Adrenal gland (tissue), 12 donors: ENCODE results near the gene ZNF620. TPM values are rescaled to one million over a fixed set of nuclear protein-coding genes. Genes with fewer than 3 reads are reported as not detected.

Source experiments
- DNase-seq, 7 donors: peaks; one replicate each; pipeline ENCODE4 v3.0.0-alpha.2; 2019 to 2020
- H3K27ac ChIP-seq, 5 donors: fragments of 200-600 bp; sonication (generic) in 4 of 5; 1 replicate in 3 of 5; 2 replicates in 2 of 5; pipeline versions ENCODE4 v1.5.1 to v1.8.0; 2016 to 2020; ENCODE audit warnings: mild to moderate bottlenecking in 1 of 5
- H3K27me3 ChIP-seq: fragments of 200-600 bp; 2 replicates; pipeline ENCODE4 v1.8.0; 2021
- H3K36me3 ChIP-seq, 2 donors: fragments of 200-600 bp; replicated peaks in 1 of 2; 1 replicate in 1 of 2; 2 replicates in 1 of 2; pipeline versions ENCODE4 v1.5.1 to v1.8.0; 2018 to 2022
- H3K4me1 ChIP-seq, 2 donors: fragments of 200-600 bp; replicated peaks in 1 of 2; 1 replicate in 1 of 2; 2 replicates in 1 of 2; pipeline versions ENCODE4 v1.5.1 to v1.8.0; 2018 to 2021
- H3K4me3 ChIP-seq, 4 donors: fragments of 200-600 bp; sonication (generic) in 3 of 4; one replicate each; pipeline ENCODE4 v1.5.1; 2016 to 2018
- H3K9me3 ChIP-seq, 3 donors: fragments of 200-600 bp; sonication (generic) in 1 of 3; replicated peaks in 1 of 3; 1 replicate in 2 of 3; 2 replicates in 1 of 3; pipeline versions ENCODE4 v1.5.1 to v1.8.0; 2016 to 2021
- CTCF ChIP-seq, 6 experiments: fragments of 450-650 bp in 4 of 6; fragments of 200-600 bp in 2 of 6; sonication (generic) in 1 of 6; IDR thresholded peaks; 1 replicate in 5 of 6; 2 replicates in 1 of 6; pipeline versions ENCODE4 v1.5.1 to v1.8.0; 2016 to 2021; ENCODE audit warnings: antibody characterized with exemption in 6 of 6, mild to moderate bottlenecking in 2 of 6, moderate library complexity in 1 of 6
- POLR2A ChIP-seq, 2 donors: fragments of 450-650 bp; IDR thresholded peaks; one replicate each; pipeline ENCODE4 v1.6.1; 2017; ENCODE audit warnings: antibody characterized with exemption in 2 of 2, mild to moderate bottlenecking in 2 of 2, moderate library complexity in 1 of 2
- WGBS, 4 donors: extraction: QIAGEN DNeasy Blood & Tissue Kit in 2 of 4; methylation state at CpG; one replicate each; pipeline versions ENCODE4 v1.1.5 to v1.1.7; 2013 to 2017; 5-methylcytosine and 5-hydroxymethylcytosine counted together
- intact Hi-C, 2 donors: fragments of 100-400 bp; cut with DNase I; formaldehyde crosslinking; loops; one replicate each; pipeline versions ENCODE4 v1.14.1 to v1.15.0; 2022 to 2023
- polyA plus RNA-seq, 3 donors: library from polyadenylated mRNA; stranded (reverse); fragments of 200-250 nt in 2 of 3; fragments of 350-450 nt in 1 of 3; fragmentation: Illumina TruSeq in 1 of 3; extraction: RNeasy Lipid Tissue Mini Kit (QIAGEN cat#74804) in 1 of 3; gene quantifications; one replicate each; pipeline ENCODE4 v1.2.3, GENCODE V29; 2013 to 2014
- small RNA-seq, 2 donors: library from RNA; depleted of rRNA; stranded (forward); fragments of <200 nt; gene quantifications; one replicate each; pipeline ENCODE3, GENCODE V24; 2016
- total RNA-seq, 9 donors: library from RNA; depleted of rRNA in 4 of 9; stranded (reverse); fragments of >200 nt in 4 of 9; fragments of 120-200 nt in 1 of 9; fragmentation: NEBNext Ultra II Directional in 1 of 9; extraction: Animal tissue kit (Norgen Biotek cat#: 25700) in 1 of 9; gene quantifications; one replicate each; pipeline versions ENCODE4 v1.1.0 to v1.2.4, GENCODE V29; 2013 to 2023
- donor health status: healthy with polysubstance abuse.
- donor health status: Bipolar disorder and iron deficiency.
- donor health status: DM: yes; HTN: yes; CAD: no.
- donor health status: DM: no; HTN: no; CAD: no.
- donor health status: DM: no; HTN: no; CAD: no.
- donor health status: DM: yes; HTN: yes; CAD: no.

ZNF620 gene
- total and polyA plus RNA-seq, 12 donors: 0.97 to 10.1 (median 3.7) TPM

GRCh38 chr3:40566694-40567093, 60.9 kb downstream of the ZNF620 start:
- intact Hi-C loops: no loop called here
- Histone ChIP-seq H3K27ac (no peak overlapping the region), H3K9me3 (no peaks in the 10 kb centered on the region), H3K4me1 (no peaks in the 10 kb centered on the region), H3K27me3 (no peaks in the 10 kb centered on the region), H3K4me3 (no peak overlapping the region), H3K36me3 (no peaks in the 10 kb centered on the region)
- TF ChIP-seq CTCF (IDR thresholded peaks at IDR 0.05) (no peak), POLR2A (IDR thresholded peaks at IDR 0.05) (no peak)
- DNase-seq: no peak
- 44 to 54% (median 47%) methylated on average over 4 of the region's 4 CpGs for WGBS, 4 donors

Small RNA genes within 50 kb of the gene (small RNA-seq; reads per million reads assigned to genes)
- gene RNU5B-2P: 0.08 to 0.12 reads per million in 2 donors

Other genes starting within 250 kb of the ZNF620 start
- 100 to 1,000 TPM in 1 of 9 donors, 10 to 100 TPM in 7, 1 to 10 TPM in 1; 8.8 to 133 (median 30.6) TPM for gene EIF1B, start 196.3 kb upstream of the ZNF620 start, total RNA-seq
- gene EIF1B, start 196.3 kb upstream of the ZNF620 start, polyA plus RNA-seq: 100 to 1,000 TPM in 1 of 3 donors, 10 to 100 TPM in 2; 46.4 to 119 (median 67.3) TPM
- under 1 TPM in 4 of 9 donors, not detected in 5; 0.08 to 0.72 (median 0.36) TPM for gene ENTPD3, start 118.9 kb upstream of the ZNF620 start, total RNA-seq
- gene ENTPD3, start 118.9 kb upstream of the ZNF620 start, polyA plus RNA-seq: under 1 TPM; 0.16 to 0.70 (median 0.54) TPM
- 1,000 to 10,000 TPM in 4 of 9 donors, 100 to 1,000 TPM in 5; 235 to 1,616 (median 673) TPM for gene RPL14, start 48.7 kb upstream of the ZNF620 start, total RNA-seq
- gene RPL14, start 48.7 kb upstream of the ZNF620 start, polyA plus RNA-seq: 1,000 to 10,000 TPM in 2 of 3 donors, 100 to 1,000 TPM in 1; 803 to 2,243 (median 2,022) TPM
- 10 to 100 TPM in 1 of 9 donors, 1 to 10 TPM in 7, under 1 TPM in 1; 0.79 to 11.0 (median 6.0) TPM for gene ZNF619, start 28.9 kb upstream of the ZNF620 start, total RNA-seq
- 1 to 10 TPM in 2 of 3 donors, under 1 TPM in 1; 0.77 to 4.9 (median 1.2) TPM for gene ZNF619, start 28.9 kb upstream of the ZNF620 start, polyA plus RNA-seq
- 10 to 100 TPM in 7 of 9 donors, 1 to 10 TPM in 2; 9.1 to 22.1 (median 17.3) TPM for gene ZNF621, start 18.9 kb downstream of the ZNF620 start, total RNA-seq
- 10 to 100 TPM; 15.8 to 30.1 (median 16.7) TPM for gene ZNF621, start 18.9 kb downstream of the ZNF620 start, polyA plus RNA-seq